ENCODE measurements around the gene DAPK3.
"Not testable (repeated sequence)": the region's sequence is repeated elsewhere in the genome, so short reads cannot be mapped to it uniquely, and the experiment has no call there.

DAPK3 gene

GRCh38 chr19:3963458-3964255, 7.2 kb downstream of the DAPK3 start:
- CTCF ChIA-PET = no interaction called here
- POLR2A ChIA-PET = interaction anchor here (1.6 kb wide), 1 partner anchor 22 kb away, joined by 5 read pairs; the partner anchor contains the start of gene EEF2
- TF ChIP-seq LEF1 (IDR thresholded peaks at IDR 0.05; ENCODE audit: borderline replicate concordance) (no peak), ARNT (IDR thresholded peaks at IDR 0.05) (no peak), ZNF384 (IDR thresholded peaks at IDR 0.05) (no peak), FOXA1 (IDR thresholded peaks at IDR 0.05) (no peak), L3MBTL2 (conservative IDR thresholded peaks at IDR 0.05) (no peak), SUZ12 (IDR thresholded peaks at IDR 0.05) (no peak), ELF4 (IDR thresholded peaks at IDR 0.05) (no peak), FOXK2 (IDR thresholded peaks at IDR 0.05) (no peak), TARDBP (IDR thresholded peaks at IDR 0.05) (no peak), CTBP1 (IDR thresholded peaks at IDR 0.05; ENCODE audit: borderline replicate concordance) (no peak), NFRKB (IDR thresholded peaks at IDR 0.05) (no peak), SP1 (IDR thresholded peaks at IDR 0.05) (no peak), FOXM1 (IDR thresholded peaks at IDR 0.05; ENCODE audit: borderline replicate concordance) (no peak), BHLHE40 (IDR thresholded peaks at IDR 0.05; ENCODE audit: borderline replicate concordance) (no peak), HDGF (IDR thresholded peaks at IDR 0.05; ENCODE audit: borderline replicate concordance) (no peak)
- DNase-seq (ENCODE audit: extremely low spot score) = no peak

GRCh38 chr19:3961007-3961406, 9.9 kb downstream of the DAPK3 start:
- POLR2A ChIA-PET = no interaction called here
- CTCF ChIA-PET = no interaction called here
- TF ChIP-seq SUZ12 (IDR thresholded peaks at IDR 0.05) (no peak), SP1 (IDR thresholded peaks at IDR 0.05) (no peak), LEF1 (IDR thresholded peaks at IDR 0.05; ENCODE audit: borderline replicate concordance) (no peak), BHLHE40 (IDR thresholded peaks at IDR 0.05; ENCODE audit: borderline replicate concordance) (no peak), FOXK2 (IDR thresholded peaks at IDR 0.05) (no peak), CTBP1 (IDR thresholded peaks at IDR 0.05; ENCODE audit: borderline replicate concordance) (no peak), FOXM1 (IDR thresholded peaks at IDR 0.05; ENCODE audit: borderline replicate concordance) (no peak), TARDBP (IDR thresholded peaks at IDR 0.05) (no peak), ARNT (IDR thresholded peaks at IDR 0.05) (no peak), HDGF (IDR thresholded peaks at IDR 0.05; ENCODE audit: borderline replicate concordance) (no peak), L3MBTL2 (conservative IDR thresholded peaks at IDR 0.05) (no peak)
- no peak for DNase-seq (ENCODE audit: extremely low spot score)

- POLR2A ChIA-PET = no interaction called here
- no peak for TF ChIP-seq ARNT (IDR thresholded peaks at IDR 0.05)
- no peak for TF ChIP-seq SUZ12 (IDR thresholded peaks at IDR 0.05)
- TF ChIP-seq SP1 (IDR thresholded peaks at IDR 0.05) = no peak
- no peak for TF ChIP-seq ELF4 (IDR thresholded peaks at IDR 0.05)
- TF ChIP-seq TARDBP (IDR thresholded peaks at IDR 0.05) = no peak
- CTCF ChIA-PET = no interaction called here
- DNase-seq (ENCODE audit: extremely low spot score) = no peak
These were observed 11.2 kb downstream of the DAPK3 start for GRCh38 chr19:3959766-3960131.

GRCh38 chr19:3958836-3959765, 11.8 kb downstream of the DAPK3 start:
- DNase-seq (ENCODE audit: extremely low spot score) = no peak
- CTCF ChIA-PET = no interaction called here
- TF ChIP-seq LEF1 (IDR thresholded peaks at IDR 0.05; ENCODE audit: borderline replicate concordance) (no peak), ZNF384 (IDR thresholded peaks at IDR 0.05) (no peak), BHLHE40 (IDR thresholded peaks at IDR 0.05; ENCODE audit: borderline replicate concordance) (no peak), ELF4 (IDR thresholded peaks at IDR 0.05) (no peak), SP1 (IDR thresholded peaks at IDR 0.05) (no peak), CTBP1 (IDR thresholded peaks at IDR 0.05; ENCODE audit: borderline replicate concordance) (no peak), ARNT (IDR thresholded peaks at IDR 0.05) (no peak), FOXA1 (IDR thresholded peaks at IDR 0.05) (no peak), SUZ12 (IDR thresholded peaks at IDR 0.05) (no peak), HDGF (IDR thresholded peaks at IDR 0.05; ENCODE audit: borderline replicate concordance) (no peak), PKNOX1 (IDR thresholded peaks at IDR 0.05) (no peak), FOXM1 (IDR thresholded peaks at IDR 0.05; ENCODE audit: borderline replicate concordance) (no peak), FOXK2 (IDR thresholded peaks at IDR 0.05) (no peak), L3MBTL2 (conservative IDR thresholded peaks at IDR 0.05) (no peak), NFRKB (IDR thresholded peaks at IDR 0.05) (no peak), TARDBP (IDR thresholded peaks at IDR 0.05) (no peak)
- POLR2A ChIA-PET = no interaction called here

- ChIA-PET CTCF (no interaction called here), POLR2A (interaction anchor here (1.1 kb wide), 1 partner anchor 13 kb away, joined by 3 read pairs; no protein-coding TSS in a partner anchor)
- DNase-seq (ENCODE audit: extremely low spot score) = no peak
- TF ChIP-seq ELF4 (IDR thresholded peaks at IDR 0.05) = no peak
- TF ChIP-seq CTBP1 (IDR thresholded peaks at IDR 0.05; ENCODE audit: borderline replicate concordance) = no peak
- no peak for TF ChIP-seq NFRKB (IDR thresholded peaks at IDR 0.05)
These were observed 15.2 kb downstream of the DAPK3 start for GRCh38 chr19:3955688-3956087.

GRCh38 chr19:3955276-3955675, 15.6 kb downstream of the DAPK3 start:
- POLR2A ChIA-PET = interaction anchor here (1.1 to 1.9 kb wide), 2 partner anchors 13 to 30 kb away, joined by 3 to 9 read pairs; partner anchors contain the start of gene EEF2
- CTCF ChIA-PET; DNase-seq (ENCODE audit: extremely low spot score): not testable (repeated sequence)

GRCh38 chr19:3954107-3954506, 16.8 kb downstream of the DAPK3 start:
- ChIA-PET CTCF (no interaction called here), POLR2A (interaction anchor here (0.7 to 1.9 kb wide), 2 partner anchors 15 to 32 kb away, joined by 3 to 9 read pairs; partner anchors contain the start of gene EEF2)
- TF ChIP-seq HDGF (IDR thresholded peaks at IDR 0.05; ENCODE audit: borderline replicate concordance) (no peak), LEF1 (IDR thresholded peaks at IDR 0.05; ENCODE audit: borderline replicate concordance) (no peak), L3MBTL2 (conservative IDR thresholded peaks at IDR 0.05) (no peak), FOXA1 (IDR thresholded peaks at IDR 0.05) (no peak), BHLHE40 (IDR thresholded peaks at IDR 0.05; ENCODE audit: borderline replicate concordance) (no peak), PKNOX1 (IDR thresholded peaks at IDR 0.05) (no peak), NFRKB (IDR thresholded peaks at IDR 0.05) (no peak), FOXK2 (IDR thresholded peaks at IDR 0.05) (no peak), ARNT (IDR thresholded peaks at IDR 0.05) (no peak), TARDBP (IDR thresholded peaks at IDR 0.05) (no peak), ELF4 (IDR thresholded peaks at IDR 0.05) (no peak)
- no peak for DNase-seq (ENCODE audit: extremely low spot score)

GRCh38 chr19:3952755-3953276, 18.1 kb downstream of the DAPK3 start:
- POLR2A ChIA-PET, CTCF ChIA-PET: not testable (repeated sequence)

More at GRCh38 chr19:3952755-3953276, 18.1 kb downstream of the DAPK3 start:
- not testable (repeated sequence) for DNase-seq (ENCODE audit: extremely low spot score)
